H1 (cell line): Measurements from ENCODE around the gene RBM10.

Source experiments
- CBX8 ChIP-seq: fragments of 300-800, 300-1000 bp; sonication (generic); IDR thresholded peaks from 2 replicates; pipeline ENCODE4 v1.7.1; 2016; ENCODE audit warnings: low read depth, low read length, borderline replicate concordance
- CEBPB ChIP-seq: IDR thresholded peaks from 2 replicates; pipeline ENCODE4 v1.6.1; 2012; ENCODE audit warnings: low read depth, low read length
- EZH2 ChIP-seq: fragments of 200-600 bp; sonication (generic); IDR thresholded peaks from 2 replicates; pipeline ENCODE4 v1.7.1; 2012; ENCODE audit warnings: low read depth, mild to moderate bottlenecking, moderate library complexity, low read length, inconsistent platforms; ENCODE audit not compliant: severe bottlenecking
- GTF2F1 ChIP-seq: IDR thresholded peaks from 2 replicates; pipeline ENCODE4 v1.6.1; 2012; ENCODE audit warnings: low read depth, low read length, improper control_type of control experiment, borderline replicate concordance
- HDAC6 ChIP-seq: IDR thresholded peaks from one replicate; pipeline ENCODE4 v1.7.1; 2012; ENCODE audit warnings: low read depth, mild to moderate bottlenecking, inconsistent platforms, low read length, moderate library complexity
- JUN ChIP-seq: IDR thresholded peaks from 2 replicates; pipeline ENCODE4 v1.6.1; 2011; ENCODE audit warnings: low read depth, mild to moderate bottlenecking, improper control_type of control experiment, low read length
- JUND ChIP-seq: IDR thresholded peaks from 2 replicates; pipeline ENCODE4 v1.6.1; 2011; ENCODE audit warnings: mild to moderate bottlenecking, improper control_type of control experiment, low read length
- PHF8 ChIP-seq: fragments of 200-600 bp; sonication (generic); conservative IDR thresholded peaks from 2 replicates; pipeline ENCODE4 v1.7.1; 2012; ENCODE audit warnings: low read depth, mild to moderate bottlenecking, inconsistent platforms, low read length, moderate library complexity
- POLR2A ChIP-seq, 2 experiments: IDR thresholded peaks; 1 replicate in 1 of 2; 2 replicates in 1 of 2; pipeline ENCODE4 v1.6.1; 2011; ENCODE audit warnings: low read depth in 2 of 2, low read length in 2 of 2, mild to moderate bottlenecking in 2 of 2; ENCODE audit errors: control extremely low read depth in 1 of 2
- POLR2AphosphoS5 ChIP-seq: IDR thresholded peaks from 2 replicates; pipeline ENCODE4 v1.6.1; 2011; ENCODE audit warnings: low read depth, low read length
- TF ChIP-seq, protein P1 (sequence below): IDR thresholded peaks from 2 replicates; pipeline ENCODE4 v1.6.1; 2012; ENCODE audit warnings: inconsistent platforms
- TF ChIP-seq, protein P2 (sequence below), 3 experiments: IDR thresholded peaks; 1 replicate in 2 of 3; 2 replicates in 1 of 3; pipeline versions ENCODE4 v1.5.1 to v1.6.1; 2011; ENCODE audit warnings: low read length in 3 of 3, mild to moderate bottlenecking in 3 of 3, inconsistent platforms in 2 of 3, low read depth in 1 of 3, moderate library complexity in 1 of 3; ENCODE audit not compliant: insufficient read depth in 1 of 3; ENCODE audit errors: control extremely low read depth in 1 of 3

DNA sequence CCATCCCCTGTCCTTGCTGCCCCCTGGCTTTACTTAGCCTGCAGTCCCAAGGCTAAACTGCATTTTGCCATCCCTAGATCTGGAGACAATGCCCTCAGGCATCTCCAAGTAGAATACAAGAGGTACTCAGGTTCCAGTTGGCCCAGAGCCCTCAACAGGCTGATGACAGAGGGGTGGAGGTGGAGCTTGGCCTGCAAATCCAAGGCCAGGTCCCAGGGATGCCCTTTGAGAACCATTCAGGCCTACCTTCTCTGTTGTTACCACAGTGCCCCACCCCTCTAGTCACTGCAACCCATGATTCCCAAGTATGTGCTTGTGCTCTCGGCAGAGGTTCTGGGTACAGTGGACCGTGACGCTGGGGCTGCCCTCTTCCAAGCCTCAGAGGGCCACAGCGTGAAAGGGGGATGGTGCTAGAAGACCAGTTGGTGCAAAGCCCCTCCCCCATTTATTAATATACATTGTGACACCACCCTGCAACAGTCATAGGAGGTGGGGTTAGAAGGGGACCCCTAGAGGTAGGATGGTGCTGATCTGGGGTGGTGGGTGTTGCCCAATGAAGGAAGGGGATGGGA lies 42.2 kb downstream of the RBM10 start:
- TF ChIP-seq, protein P1, sequence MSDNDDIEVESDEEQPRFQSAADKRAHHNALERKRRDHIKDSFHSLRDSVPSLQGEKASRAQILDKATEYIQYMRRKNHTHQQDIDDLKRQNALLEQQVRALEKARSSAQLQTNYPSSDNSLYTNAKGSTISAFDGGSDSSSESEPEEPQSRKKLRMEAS, result no peak
- TF ChIP-seq JUND (no peak), EZH2 (no peak), CBX8 (no peak), PHF8 (no peak), POLR2A (IDR thresholded peaks at IDR 0.05; ENCODE audit: control extremely low read depth in 1 of 2, low read depth in 2 of 2, low read length in 2 of 2) (no peak), JUN (no peak), GTF2F1 (no peak), HDAC6 (no peak), CEBPB (no peak), POLR2AphosphoS5 (no peak)
- TF ChIP-seq, protein P2, sequence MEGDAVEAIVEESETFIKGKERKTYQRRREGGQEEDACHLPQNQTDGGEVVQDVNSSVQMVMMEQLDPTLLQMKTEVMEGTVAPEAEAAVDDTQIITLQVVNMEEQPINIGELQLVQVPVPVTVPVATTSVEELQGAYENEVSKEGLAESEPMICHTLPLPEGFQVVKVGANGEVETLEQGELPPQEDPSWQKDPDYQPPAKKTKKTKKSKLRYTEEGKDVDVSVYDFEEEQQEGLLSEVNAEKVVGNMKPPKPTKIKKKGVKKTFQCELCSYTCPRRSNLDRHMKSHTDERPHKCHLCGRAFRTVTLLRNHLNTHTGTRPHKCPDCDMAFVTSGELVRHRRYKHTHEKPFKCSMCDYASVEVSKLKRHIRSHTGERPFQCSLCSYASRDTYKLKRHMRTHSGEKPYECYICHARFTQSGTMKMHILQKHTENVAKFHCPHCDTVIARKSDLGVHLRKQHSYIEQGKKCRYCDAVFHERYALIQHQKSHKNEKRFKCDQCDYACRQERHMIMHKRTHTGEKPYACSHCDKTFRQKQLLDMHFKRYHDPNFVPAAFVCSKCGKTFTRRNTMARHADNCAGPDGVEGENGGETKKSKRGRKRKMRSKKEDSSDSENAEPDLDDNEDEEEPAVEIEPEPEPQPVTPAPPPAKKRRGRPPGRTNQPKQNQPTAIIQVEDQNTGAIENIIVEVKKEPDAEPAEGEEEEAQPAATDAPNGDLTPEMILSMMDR (IDR thresholded peaks at IDR 0.05; ENCODE audit: control extremely low read depth in 1 of 3, insufficient read depth in 1 of 3, low read depth in 1 of 3, low read length in 3 of 3), result no peak
